GM12875 (cell line): Measurements from ENCODE around the gene SIN3B.
A peak's percentile ranks its signal among the peaks of the same experiment; 100 is the strongest.

Experiments
- H3K4me3 ChIP-seq: one replicate; pipeline ENCODE4 v1.5.1; 2011; ENCODE audit warnings: low read depth, low read length, control low read depth
- CTCF ChIP-seq: IDR thresholded peaks from 2 replicates; pipeline ENCODE4 v1.5.1; 2011; ENCODE audit warnings: low read depth, mild to moderate bottlenecking, control low read depth, inconsistent platforms, low read length, moderate library complexity, borderline replicate concordance; ENCODE audit not compliant: insufficient read depth

SIN3B gene

GRCh38 chr19:16882146-16882545 is 52.9 kb downstream of the SIN3B start:
- TF ChIP-seq CTCF: no peak
- no peak overlapping the region for H3K4me3 ChIP-seq

DNA sequence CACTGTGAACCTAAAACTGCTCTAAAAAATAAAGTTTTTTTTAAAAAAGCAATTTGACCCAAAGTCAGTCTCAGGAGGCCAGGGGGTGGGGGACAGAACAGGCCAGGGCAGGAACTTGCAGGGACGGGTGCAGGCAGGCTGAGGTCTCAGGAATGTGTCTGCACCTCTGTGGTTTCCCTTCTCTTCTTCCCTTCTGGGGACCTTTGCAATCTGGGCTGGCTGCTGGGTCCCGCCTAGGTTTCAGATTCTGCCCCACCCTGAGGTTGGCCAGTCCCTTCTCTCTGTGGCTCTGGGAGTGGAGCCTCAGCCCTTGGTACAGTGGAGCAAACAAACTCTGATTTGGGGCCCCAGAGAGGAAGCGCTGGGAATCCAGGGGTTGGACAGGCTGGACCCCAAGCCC is 54.3 kb downstream of the SIN3B start:
- no peak for TF ChIP-seq CTCF
- no peak overlapping the region for H3K4me3 ChIP-seq

GRCh38 chr19:16885166-16885565 is 56.0 kb downstream of the SIN3B start:
- no peak overlapping the region for H3K4me3 ChIP-seq
- TF ChIP-seq CTCF: no peak

DNA sequence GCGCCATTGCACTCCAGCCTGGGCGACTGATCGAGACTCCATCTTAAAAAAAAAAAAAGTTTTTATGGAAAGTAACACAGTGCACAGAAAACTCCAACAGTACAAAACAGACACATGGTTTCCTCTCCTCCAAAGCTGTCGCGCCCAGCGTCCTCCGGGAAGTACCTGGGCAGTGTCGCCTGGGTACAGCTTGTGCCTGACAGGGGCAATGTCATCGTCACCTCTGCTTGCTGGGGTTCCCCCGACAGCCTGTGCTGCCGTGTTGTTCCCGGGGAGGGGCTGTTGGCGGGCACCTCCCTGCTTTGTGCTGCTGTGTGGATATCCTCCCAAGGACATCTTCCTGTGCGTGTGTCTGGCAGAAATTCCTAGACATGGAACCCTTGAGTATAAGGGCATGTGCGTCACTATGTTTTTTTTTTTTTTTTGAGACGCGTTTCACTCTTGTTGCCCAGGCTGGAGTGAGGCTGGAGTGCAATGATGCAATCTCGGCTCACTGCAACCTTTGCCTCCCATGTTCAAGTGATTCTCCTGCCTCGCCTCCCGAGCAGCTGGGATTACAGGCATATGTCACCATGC is 57.2 kb downstream of the SIN3B start:
- TF ChIP-seq CTCF: no peak
- no peak overlapping the region for H3K4me3 ChIP-seq

DNA sequence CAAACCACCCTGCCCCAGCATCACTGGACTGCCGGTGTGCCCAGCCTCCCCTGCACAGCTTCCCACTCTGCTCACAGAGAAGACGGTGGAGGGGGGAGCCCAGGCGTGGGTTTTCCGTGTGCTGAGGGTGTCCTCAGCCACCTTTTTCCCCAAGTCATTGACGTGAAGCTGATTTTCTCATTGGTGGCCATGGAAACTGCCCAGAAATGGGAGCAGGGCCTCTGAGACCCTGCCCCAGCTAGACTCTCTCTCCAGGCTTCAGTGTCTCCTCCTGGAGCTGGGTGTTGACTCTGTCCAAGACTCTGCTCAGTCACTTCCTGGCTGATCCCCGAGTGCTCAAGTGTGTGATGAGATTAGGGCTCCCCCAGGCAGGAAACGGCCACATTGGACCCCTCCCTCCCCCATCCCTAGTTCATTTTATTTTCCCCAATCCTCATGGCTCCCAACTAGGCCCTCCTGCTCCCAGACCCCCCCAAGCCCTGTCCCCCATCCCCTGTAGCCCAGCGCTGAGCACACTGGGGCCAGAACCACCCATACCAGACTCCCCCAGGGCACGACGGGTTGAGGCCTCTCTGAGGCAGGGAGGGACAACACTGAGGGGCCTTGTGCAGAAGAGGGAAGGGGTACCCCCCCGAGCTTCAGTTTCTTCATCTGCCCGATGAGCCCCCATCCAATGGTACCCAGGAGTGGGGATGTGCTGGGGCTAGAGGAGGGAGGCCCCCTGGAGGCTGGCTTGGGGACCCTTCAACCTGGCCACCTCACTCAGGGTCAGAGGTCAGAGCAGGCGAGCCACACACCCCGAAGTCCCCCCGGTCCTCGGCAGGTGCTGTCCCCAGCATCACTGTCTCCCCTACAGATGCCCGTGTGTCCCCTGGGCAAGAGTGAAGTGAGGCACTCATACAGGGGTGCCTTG is 58.4 kb downstream of the SIN3B start:
- H3K4me3 ChIP-seq: no peak overlapping the region
- TF ChIP-seq CTCF: no peak

- no peak for TF ChIP-seq CTCF
Observed at GRCh38 chr19:16888629-16889365, 59.6 kb downstream of the SIN3B start, which contains the start of gene F2RL3. TSS of gene F2RL3 (plus strand) at chr19:16888999. CDS start at chr19:16889190, 191 bp downstream.

More at GRCh38 chr19:16888629-16889365, 59.6 kb downstream of the SIN3B start, which contains the start of gene F2RL3:
- H3K4me3 ChIP-seq: peak within 1 kb of the TSS; percentile 53
